Stimulated activated CD8-positive, alpha-beta memory T cell treated with anti-CD3 and anti-CD28 coated beads, Interleukin-12 subunit alpha, Interleukin-12 subunit beta, amount 100 ng/mL, for 24 hours (primary cell): ENCODE data around the gene MYNN.

ENCODE experiments used
- DNase-seq: peaks from one replicate; pipeline ENCODE4 v3.0.0-alpha.2; 2020; ENCODE audit errors: extremely low read depth

MYNN gene

DNA sequence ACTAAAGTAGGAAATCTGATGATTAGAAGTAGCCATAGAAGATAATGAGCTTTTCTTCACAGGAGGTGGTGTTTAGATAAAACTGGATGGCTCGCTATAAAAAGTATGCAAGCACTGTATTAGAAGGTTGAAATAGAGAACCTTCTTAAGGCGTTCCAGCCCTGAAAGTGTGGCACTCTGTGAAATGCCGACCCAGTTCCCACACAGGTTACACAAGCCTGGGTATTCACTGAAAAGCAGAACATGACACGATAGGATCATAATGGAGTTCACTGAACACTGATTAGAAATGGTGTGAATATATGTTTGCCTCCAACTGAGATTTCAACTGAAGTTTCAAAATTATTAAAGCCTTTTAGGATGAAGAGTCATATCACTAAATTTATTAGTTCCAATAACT is 54.5 kb downstream of the MYNN start:
- no peak for DNase-seq

DNA sequence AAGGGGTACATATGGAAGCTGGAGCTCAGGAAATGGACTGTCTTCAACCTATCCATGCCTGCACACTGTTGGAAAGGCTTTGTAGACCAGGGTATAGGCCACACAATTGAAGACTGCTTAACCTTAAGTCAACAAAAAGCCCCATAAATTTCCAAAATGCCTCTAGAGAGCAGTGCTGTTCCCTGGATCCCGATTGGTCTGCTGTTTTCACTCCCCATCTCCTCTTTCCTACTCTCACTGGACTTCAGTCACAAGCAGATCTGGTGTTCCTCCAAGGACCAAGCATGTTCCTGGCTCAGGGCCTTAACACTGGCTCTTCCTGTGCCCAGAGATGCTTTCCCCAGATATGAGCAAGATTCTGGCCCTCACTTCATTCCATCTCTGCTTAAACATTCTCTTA is 62.3 kb downstream of the MYNN start:
- DNase-seq, result no peak

GRCh38 chr3:169836078-169836941 is 63.1 kb downstream of the MYNN start:
- DNase-seq, result no peak

- no peak for DNase-seq
These were observed 63.7 kb downstream of the MYNN start for GRCh38 chr3:169836942-169837275.

- DNase-seq, result no peak
These were observed 65.4 kb downstream of the MYNN start for GRCh38 chr3:169838511-169839030.
